GM19023 (cell line): ENCODE results near the gene KRT33A.
"Not testable (repeated sequence)": the region's sequence is repeated elsewhere in the genome, so short reads cannot be mapped to it uniquely, and the experiment has no call there.

Source experiments
- ATAC-seq: cut with Tn5 transposase; IDR thresholded peaks from one replicate; pipeline ENCODE4 v1.9.1; 2021; ENCODE audit warnings: mild to moderate bottlenecking, moderate library complexity; ENCODE audit not compliant: unreplicated experiment

KRT33A gene

GRCh38 chr17:41366070-41366469, 15.4 kb upstream of the KRT33A start:
- no peak for ATAC-seq

DNA sequence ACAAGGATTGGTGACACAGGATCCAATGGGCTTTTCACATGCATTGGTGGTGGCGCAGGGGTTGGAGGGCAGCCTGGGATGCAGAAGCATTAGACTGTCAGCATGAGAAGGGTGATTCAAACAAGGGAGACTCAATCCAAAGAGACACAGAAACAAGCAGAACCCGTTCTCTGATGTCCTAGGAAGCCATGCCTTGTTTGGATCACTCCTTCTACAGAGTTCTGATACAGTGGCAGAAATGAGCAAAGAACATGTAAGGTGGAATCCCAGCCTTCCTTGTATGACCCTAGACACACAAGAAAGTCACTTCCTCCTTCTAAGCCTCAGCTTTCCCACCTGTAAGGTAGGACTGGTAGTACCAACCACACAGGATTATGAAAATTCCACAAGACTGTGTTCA, 13.3 kb upstream of the KRT33A start:
- ATAC-seq: no peak

- no peak for ATAC-seq
Observed at GRCh38 chr17:41360296-41360995, 9.8 kb upstream of the KRT33A start.

GRCh38 chr17:41354536-41354935, 3.9 kb upstream of the KRT33A start:
- no peak for ATAC-seq

DNA sequence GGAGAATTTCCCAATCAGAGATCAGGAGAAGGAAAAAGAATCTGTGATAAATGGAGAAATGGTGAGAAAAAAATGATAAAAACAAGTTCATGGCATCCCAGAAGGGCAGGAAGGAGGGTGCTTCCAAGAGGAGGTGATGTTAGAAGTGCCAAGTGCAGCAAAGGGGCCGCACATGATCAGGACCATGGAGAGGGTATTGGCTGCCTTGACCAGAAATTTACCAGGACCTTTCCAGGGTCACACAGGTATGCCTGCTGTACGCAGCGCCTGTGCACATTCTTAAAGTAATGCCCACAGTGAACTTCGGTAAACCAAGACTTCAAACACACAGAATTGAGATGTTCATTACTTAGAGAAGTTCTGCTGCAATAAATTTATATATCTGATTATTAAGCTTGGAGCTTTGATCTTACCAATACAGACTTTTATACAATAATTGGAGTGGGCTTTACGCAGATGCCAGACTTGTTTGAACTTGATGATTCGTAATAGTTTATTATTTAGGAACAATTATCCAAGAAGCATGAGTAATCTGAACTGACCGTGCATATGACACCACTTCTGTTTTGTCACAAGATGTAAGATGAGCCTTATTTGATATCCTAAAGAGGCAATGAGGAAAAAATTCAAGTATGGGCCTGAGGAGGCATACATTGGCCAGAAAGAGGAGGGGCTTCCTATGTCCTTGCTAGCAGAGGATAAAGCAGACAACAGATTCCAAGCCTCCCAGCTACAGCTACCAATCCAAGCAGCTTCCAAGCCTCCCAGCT, 2.2 kb upstream of the KRT33A start:
- no peak for ATAC-seq

DNA sequence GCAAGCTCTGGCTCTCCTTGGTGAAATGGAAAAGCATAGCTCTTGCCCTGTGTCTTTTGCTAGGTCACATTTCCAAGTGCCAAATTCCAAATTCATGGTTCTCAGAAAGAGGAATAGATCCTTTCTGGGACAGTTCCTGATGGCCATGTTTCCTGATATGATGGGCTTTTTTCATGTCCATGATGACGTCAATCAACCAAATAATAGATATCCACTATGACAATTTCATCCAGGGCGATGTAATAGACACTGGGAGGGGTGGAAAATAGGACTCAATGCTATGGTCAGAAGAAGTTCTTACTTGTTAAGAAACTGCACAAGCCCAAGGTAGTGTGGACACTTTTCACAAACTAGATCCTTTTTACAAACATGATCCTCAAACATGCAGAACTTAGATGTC, 549 bp upstream of the KRT33A start:
- ATAC-seq: no peak

- no peak for ATAC-seq
Observed at GRCh38 chr17:41347869-41348760, 2.5 kb downstream of the KRT33A start.

DNA sequence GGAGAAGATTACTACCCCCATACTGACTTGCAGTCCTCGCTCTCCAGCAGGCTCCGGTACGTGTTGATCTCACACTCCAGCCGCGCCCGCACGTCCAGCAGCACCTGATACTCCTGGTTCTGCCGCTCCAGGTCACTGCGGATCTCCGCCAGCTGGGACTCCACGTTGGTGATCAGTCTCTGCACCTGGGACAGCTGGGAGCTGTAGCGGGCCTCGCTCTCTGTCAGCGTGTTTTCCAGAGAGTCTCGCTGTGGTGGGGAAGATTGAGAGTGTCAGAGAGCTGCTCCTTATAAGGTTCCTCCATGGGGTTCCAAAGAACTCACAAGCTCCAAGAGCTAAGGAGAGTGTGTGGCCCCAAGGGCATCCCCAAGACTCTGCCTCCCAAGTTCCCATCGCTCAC, 4.2 kb downstream of the KRT33A start:
- ATAC-seq: not testable (repeated sequence)

GRCh38 chr17:41345992-41346391, 4.6 kb downstream of the KRT33A start:
- no peak for ATAC-seq

- ATAC-seq: no peak
Observed at GRCh38 chr17:41343029-41343428, 7.6 kb downstream of the KRT33A start.

DNA sequence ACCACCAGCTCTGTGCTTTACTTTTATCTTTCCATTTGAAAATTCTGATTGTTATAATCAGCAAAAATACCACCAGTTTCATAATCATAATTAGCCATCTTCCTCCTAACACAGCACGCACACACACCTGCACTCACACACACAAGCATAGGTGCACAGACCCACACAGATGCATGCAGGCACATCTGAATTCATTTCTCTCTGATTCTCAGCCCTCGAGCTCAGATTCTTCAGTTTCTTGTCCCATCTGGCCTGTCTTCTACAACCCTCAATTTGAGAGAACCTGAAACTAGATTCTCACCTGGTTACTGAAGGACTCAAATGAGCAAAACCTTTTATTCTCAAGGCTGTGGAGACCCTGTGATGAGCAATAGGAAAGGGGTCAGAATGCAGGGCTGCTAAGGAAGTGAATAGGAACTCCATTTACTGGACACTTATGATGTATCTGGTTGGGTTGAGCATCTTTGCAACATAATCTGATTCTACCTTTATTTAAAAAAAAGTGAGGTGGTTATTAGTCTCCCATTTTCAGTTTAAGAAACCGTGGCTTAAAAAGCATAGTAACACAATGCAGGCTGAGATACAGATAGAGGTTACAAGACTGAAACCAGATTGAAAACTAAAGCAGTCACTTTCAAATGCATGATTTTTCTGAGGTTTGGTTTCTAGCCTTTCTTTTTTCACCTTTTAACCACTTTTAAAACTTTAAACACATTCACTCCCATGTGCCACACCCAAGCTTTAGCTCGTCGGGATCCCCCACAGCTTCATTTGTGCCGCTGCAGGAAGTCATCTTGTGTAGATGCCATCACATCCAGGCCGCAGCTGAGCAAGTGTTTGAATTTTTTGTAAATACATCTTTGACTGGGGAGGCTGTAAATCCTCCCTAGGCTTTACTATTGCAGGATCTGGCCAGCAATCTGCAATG, 9.4 kb downstream of the KRT33A start:
- ATAC-seq: no peak

- ATAC-seq: no peak
Observed at GRCh38 chr17:41340494-41340893, 10.1 kb downstream of the KRT33A start.

GRCh38 chr17:41339571-41340172, 11.0 kb downstream of the KRT33A start:
- no peak for ATAC-seq

DNA sequence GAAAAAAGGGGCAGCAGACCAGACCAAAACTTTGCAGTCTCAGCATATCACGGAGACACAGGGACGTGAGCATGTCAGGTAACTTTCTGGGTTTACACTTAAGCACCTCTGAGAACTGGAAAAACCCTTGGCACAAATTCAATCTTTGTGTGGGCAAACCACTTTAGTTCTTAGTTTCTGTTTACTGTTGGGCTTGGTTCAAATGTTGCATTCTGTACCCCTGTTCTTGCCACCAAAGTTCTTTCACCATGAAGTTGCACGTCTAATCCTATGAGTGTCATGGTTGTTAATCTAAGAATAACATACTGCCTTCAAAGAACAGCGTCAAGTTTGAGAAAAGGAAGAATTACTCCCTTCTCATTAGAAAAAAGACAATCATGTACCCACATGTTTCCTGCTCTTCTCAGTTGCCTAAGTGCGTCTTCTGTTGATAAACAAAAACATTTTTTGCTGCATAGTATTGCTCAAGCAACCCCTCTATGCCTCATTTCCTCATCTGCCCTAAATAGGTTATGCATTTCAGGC, 11.6 kb downstream of the KRT33A start:
- ATAC-seq: no peak

DNA sequence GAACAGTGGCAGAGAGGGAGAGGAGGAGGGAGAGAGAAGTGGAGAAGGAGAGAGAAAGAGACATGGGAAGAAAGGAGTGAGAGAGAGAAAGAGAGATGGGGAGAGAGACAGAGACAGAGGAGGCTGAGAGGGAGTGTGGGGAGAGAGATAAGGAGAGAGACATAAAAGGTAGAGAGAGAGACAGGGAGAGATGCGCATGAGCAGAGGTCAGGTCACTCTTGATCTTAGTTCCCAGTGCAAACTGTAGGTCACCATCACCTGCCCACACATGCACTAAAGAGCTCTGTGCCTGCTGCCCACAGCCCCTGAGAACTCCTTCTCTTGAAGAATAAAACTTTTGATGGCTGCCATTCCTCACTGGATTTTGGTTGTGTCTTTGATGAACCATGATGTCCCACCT, 14.9 kb downstream of the KRT33A start:
- no peak for ATAC-seq

DNA sequence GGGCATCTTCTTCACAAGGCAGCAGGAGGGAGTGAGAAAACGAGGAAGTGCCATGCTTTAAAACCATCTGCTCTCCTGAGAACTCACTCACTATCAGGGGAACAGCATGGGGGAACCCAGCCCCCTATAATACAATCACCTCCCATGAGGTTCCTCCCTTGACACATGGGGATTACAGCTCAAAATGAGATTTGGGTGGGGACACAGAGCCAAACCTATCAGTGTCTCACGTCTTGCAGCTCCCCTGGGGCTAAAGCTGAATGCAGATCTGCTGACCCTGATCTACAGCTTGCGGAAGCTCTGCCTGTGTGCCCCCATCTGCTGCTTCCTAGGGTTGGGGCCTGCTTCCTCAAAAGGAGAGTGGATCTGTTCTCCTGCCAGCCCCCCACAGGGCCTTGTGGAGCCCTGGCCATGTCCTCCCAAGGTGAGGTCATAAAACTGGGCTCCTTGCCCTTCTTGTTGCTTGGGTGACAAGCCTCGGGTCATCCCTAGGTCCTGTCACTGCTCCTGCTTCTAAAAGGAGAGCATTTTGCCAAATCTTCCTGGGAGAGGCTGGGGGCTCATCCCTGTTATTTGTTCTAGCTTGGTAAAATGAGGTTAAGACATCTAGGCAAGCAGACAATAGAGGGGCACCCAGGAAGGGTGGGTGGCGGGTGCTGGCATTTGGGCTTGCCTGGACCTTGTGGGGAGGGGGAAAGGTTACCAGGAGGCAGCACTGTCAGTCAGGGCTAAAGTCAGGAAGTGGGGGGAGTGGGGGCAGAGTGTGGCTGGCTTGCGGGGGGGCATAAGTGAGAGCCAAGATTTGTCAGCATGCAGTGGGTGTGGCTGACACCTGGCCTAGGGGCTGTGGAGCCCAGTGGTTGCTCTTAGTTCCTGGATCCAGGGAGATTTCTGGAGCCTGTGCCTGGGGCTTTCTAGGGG, 16.0 kb downstream of the KRT33A start:
- ATAC-seq: no peak

GRCh38 chr17:41333836-41334235, 16.8 kb downstream of the KRT33A start:
- no peak for ATAC-seq

- ATAC-seq: no peak
Observed at GRCh38 chr17:41333098-41333497, 17.5 kb downstream of the KRT33A start.

DNA sequence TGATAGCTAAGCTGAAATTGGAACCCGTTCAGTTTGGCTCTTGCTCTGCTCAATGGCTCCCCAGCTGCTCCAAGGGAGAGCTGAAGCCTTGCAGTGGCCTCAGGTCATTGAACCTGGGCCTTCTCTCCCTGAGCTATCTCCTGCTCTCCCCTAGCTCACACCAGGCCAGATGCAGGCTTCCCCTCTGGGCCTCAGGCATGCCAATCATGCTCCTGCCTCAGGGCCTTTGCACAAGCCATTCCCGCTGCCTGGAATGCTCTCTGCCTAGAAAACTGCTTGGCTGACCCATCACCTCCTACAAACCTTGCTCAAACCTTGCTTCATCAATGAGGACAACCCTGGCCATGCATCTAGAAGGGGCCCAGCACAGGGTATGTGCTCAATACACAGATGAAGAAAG, 18.4 kb downstream of the KRT33A start:
- ATAC-seq: no peak
